AG10803 (cell line): ENCODE measurements around the gene BCDIN3D.

Source experiments
- DNase-seq: peaks from one replicate; pipeline ENCODE4 v3.0.0; 2010; ENCODE audit warnings: low read depth
- H3K4me3 ChIP-seq: 2 replicates; pipeline ENCODE4 v1.5.1; 2011; ENCODE audit warnings: mild to moderate bottlenecking, low read length, control low read depth
- TF ChIP-seq, protein P1 (sequence below): conservative IDR thresholded peaks from 2 replicates; pipeline ENCODE4 v1.5.1; 2011; ENCODE audit warnings: mild to moderate bottlenecking, low read length, control low read depth, inconsistent platforms

The BCDIN3D gene

DNA sequence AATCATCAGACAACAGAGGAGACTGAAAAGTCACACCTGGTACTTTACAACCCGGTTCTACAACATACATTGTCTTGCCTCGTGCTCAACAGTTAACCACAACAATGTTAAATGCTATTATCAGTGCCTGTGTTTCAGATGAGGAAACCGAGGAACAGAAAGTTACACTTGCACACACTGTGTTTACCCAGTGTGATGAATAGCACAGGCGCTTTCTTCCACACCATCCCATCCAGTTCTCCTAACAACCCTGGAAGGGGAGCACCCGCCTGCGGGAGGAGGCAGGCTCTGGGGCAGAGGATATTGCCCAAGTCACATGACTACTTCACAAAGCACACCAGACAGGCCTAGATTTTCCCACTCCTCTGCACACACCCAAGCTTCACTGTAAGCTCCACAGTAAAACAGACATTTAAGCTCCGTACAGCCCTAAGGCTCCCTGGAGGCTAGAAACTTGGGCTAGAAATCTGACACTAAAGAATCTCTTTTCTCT, 36.5 kb downstream of the BCDIN3D start:
- no peak overlapping the region for H3K4me3 ChIP-seq
- no peak for DNase-seq
- TF ChIP-seq, protein P1, sequence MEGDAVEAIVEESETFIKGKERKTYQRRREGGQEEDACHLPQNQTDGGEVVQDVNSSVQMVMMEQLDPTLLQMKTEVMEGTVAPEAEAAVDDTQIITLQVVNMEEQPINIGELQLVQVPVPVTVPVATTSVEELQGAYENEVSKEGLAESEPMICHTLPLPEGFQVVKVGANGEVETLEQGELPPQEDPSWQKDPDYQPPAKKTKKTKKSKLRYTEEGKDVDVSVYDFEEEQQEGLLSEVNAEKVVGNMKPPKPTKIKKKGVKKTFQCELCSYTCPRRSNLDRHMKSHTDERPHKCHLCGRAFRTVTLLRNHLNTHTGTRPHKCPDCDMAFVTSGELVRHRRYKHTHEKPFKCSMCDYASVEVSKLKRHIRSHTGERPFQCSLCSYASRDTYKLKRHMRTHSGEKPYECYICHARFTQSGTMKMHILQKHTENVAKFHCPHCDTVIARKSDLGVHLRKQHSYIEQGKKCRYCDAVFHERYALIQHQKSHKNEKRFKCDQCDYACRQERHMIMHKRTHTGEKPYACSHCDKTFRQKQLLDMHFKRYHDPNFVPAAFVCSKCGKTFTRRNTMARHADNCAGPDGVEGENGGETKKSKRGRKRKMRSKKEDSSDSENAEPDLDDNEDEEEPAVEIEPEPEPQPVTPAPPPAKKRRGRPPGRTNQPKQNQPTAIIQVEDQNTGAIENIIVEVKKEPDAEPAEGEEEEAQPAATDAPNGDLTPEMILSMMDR: no peak

DNA sequence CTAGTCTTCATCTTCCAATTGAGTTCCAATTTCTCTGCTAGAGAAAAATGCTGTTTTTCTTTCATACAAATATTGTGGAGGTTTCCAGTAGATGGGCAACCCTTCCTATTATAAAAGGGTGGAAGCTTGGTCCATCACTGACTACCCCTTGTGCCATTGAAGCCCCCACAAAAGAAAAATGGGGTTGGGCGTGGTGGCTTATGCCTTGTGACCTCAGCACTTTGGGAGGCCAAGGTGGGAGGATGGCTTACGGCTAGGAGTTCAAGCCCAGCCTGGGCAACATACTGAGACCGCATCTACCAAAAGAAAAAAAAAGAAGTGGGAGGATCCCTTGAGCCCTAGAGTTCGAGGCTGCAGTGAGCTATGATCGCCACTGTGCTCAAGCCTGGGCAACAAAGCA, 37.5 kb downstream of the BCDIN3D start:
- no peak overlapping the region for H3K4me3 ChIP-seq
- no peak for DNase-seq
- TF ChIP-seq, protein P1: no peak

DNA sequence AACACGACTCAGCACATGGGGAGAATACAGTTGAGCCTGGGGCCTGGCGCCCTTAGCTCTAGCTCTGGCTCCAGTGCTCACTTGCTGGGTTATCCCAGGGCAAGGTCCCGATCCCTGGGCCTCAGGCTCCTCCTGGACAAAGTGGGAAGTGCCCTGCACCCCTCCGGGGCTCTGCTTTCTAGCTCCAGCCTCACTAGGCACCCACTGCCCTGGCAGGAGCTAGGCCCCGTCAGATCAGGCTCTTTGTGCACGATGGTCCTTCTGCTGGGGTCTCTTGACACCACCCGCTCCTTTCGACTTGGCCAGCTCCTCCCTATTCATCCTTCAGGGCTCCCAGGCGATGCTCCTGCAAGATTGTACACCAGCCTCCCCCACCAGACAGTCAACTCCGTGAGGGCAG, 38.1 kb downstream of the BCDIN3D start:
- TF ChIP-seq, protein P1: no peak
- no peak for DNase-seq
- H3K4me3 ChIP-seq: no peak overlapping the region

DNA sequence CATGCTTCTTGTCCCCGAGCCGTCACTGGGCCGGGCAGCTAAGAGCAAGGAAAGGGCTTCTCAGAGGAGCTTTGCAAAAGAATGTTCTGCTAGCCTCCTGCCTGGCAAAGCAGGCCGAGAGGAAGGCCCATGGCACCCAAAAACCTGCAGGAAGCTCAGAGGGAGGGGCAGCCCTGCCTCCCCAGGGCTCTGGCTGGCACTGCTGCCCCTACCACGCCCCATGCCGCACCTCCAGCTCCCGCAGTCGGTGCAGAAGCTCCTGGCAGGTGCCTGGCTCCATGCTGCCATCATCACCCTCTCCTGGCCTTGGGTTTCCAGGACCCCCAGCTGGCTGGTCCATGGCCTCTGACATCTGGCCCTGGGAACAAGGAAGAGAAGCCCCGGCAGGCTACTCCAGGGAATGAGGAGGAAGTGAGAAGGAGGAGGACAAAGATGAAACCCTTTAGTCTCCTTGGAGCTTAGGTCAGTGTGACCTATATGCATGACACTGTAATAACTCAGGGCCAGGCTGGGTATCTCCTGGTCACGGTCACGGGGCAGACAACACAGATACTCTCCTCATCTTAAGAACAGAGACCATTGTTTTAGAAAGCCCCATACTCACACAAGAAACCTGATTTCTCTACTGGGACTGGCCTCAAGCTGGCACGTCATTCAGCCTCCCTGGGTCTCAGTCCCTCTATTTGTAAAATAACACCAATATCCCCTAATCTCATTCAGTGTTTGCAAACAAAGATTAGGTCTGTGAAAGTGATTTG, 39.0 kb downstream of the BCDIN3D start:
- no peak overlapping the region for H3K4me3 ChIP-seq
- TF ChIP-seq, protein P1: no peak
- DNase-seq: no peak

DNA sequence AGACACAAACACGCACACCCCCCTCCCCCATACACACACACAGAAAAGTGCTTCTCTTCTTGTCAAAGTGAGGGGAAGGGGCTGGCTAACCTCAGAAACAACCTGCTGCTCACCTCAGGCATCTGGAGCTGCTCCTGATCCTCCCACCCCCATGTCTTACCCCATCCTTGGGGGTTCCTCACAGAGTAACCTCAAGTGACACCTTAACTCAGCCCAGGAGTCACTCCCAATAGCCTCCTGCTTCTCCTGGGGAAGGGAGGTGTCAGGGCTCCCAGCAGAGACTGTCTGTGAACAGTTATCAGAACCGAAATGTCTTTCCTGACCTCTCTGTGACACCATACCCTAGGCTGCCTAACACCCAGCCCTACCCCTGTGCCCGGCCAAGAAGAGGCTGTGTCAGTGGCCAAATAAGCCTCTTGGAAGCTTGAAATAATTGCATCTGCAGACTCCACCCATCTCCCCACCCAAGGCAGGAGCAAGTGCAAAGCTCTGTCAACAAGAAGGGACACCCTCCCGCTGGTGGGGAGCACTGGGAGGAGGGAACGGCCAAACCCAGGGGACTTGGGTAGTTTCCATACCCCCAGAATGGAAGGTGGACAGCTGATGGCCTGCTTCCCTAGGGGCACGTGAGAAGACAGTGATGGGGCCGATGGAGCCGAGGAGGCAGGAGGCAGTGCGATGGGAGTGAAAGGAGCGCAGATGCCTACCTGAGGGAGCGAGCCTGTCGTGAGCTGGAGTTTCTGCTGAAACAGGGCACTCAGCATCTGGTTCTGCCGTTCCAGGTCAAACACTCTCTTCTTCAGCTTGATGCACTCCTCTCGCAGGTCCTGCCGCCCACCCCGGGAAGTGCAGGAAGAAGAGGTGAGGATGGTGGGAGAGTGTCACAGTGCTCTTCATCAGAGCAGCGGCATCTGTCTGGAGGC, 41.5 kb downstream of the BCDIN3D start:
- no peak overlapping the region for H3K4me3 ChIP-seq
- DNase-seq: no peak
- TF ChIP-seq, protein P1: no peak

DNA sequence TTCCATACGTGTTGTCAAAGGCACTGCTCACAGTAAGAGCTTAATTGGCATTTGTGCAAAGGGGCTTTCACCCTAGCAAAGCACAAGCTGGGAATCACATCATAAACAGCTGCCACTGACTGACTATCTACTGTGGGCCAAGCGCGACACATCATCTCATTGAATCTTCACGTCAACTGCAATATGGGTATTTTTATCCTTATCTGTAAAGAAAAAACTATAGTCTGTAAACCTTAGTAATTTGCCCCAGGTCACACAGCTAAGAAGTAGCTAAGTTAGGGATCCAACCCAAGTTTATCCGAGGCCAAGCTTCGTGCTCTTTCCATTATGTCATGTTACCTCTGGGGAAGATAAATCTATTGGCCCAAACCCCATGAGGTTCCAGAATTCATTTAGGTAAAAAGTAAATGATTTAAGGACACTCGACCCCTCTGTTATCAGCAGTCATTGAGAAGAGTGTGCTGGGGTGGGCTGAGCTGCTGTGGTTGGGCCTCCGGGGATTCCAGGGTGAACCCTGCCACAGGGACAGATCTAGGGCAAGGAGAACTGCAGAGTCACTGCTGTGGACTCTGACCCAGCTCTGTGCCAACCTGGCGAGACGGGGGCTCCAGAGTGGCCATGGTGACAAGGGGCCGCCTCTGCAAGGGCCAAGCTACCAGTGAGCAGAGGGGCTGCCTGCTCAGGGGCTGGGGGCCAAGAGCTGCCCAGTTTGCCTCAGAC, 42.3 kb downstream of the BCDIN3D start:
- H3K4me3 ChIP-seq: no peak overlapping the region
- TF ChIP-seq, protein P1: no peak
- DNase-seq: no peak
